Loucy (cell line): ENCODE results near the gene ADAMTS20.
"Not testable (repeated sequence)": the region's sequence is repeated elsewhere in the genome, so short reads cannot be mapped to it uniquely, and the experiment has no call there.

ENCODE experiments used
- EZH2phosphoT487 ChIP-seq: fragments of 200-600 bp; IDR thresholded peaks from 2 replicates; pipeline ENCODE4 v1.6.1; 2018; ENCODE audit warnings: antibody characterized with exemption, mild to moderate bottlenecking, moderate library complexity, borderline replicate concordance
- TF ChIP-seq, protein P1 (sequence below): fragments of 200-600 bp; sonication (generic); conservative IDR thresholded peaks from 2 replicates; pipeline ENCODE4 v1.5.1; 2014; ENCODE audit warnings: mild to moderate bottlenecking, antibody characterized with exemption, low read length

DNA sequence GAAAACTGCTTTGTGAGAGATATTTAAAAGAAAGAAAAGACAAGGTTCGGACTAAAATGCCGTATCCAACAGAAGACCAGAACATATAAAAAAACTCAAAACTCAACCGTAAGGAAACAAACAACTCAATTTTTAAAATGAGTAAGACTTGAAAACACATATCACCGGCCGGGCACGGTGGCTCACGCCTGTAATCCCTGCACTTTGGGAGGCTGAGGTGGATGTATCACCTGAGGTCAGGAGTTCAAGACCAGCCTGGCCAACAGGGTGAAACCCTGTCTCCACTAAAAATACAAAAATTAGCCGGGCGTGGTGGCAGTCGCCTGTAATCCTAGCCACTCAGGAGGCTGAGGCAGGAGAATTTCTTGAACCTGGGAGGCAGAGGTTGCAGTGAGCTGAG, 192.0 kb downstream of the ADAMTS20 start:
- TF ChIP-seq, protein P1, sequence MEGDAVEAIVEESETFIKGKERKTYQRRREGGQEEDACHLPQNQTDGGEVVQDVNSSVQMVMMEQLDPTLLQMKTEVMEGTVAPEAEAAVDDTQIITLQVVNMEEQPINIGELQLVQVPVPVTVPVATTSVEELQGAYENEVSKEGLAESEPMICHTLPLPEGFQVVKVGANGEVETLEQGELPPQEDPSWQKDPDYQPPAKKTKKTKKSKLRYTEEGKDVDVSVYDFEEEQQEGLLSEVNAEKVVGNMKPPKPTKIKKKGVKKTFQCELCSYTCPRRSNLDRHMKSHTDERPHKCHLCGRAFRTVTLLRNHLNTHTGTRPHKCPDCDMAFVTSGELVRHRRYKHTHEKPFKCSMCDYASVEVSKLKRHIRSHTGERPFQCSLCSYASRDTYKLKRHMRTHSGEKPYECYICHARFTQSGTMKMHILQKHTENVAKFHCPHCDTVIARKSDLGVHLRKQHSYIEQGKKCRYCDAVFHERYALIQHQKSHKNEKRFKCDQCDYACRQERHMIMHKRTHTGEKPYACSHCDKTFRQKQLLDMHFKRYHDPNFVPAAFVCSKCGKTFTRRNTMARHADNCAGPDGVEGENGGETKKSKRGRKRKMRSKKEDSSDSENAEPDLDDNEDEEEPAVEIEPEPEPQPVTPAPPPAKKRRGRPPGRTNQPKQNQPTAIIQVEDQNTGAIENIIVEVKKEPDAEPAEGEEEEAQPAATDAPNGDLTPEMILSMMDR: not testable (repeated sequence)
- not testable (repeated sequence) for TF ChIP-seq EZH2phosphoT487
